K562 treated with DMSO at 1 percent for 24 hours (cell line): ENCODE results near the gene INTU. TPM values are rescaled to one million over a fixed set of nuclear protein-coding genes. Genes with fewer than 3 reads are reported as not detected.

Experiments
- total RNA-seq: library from RNA; unstranded; fragments of 300-600 nt; gene quantifications from 2 replicates; pipeline ENCODE4 v1.2.3, GENCODE V29; 2022; ENCODE audit warnings: low read depth; ENCODE audit not compliant: insufficient read depth

INTU gene
- total RNA-seq: 0.87 and 1.1 TPM in 2 replicates

DNA sequence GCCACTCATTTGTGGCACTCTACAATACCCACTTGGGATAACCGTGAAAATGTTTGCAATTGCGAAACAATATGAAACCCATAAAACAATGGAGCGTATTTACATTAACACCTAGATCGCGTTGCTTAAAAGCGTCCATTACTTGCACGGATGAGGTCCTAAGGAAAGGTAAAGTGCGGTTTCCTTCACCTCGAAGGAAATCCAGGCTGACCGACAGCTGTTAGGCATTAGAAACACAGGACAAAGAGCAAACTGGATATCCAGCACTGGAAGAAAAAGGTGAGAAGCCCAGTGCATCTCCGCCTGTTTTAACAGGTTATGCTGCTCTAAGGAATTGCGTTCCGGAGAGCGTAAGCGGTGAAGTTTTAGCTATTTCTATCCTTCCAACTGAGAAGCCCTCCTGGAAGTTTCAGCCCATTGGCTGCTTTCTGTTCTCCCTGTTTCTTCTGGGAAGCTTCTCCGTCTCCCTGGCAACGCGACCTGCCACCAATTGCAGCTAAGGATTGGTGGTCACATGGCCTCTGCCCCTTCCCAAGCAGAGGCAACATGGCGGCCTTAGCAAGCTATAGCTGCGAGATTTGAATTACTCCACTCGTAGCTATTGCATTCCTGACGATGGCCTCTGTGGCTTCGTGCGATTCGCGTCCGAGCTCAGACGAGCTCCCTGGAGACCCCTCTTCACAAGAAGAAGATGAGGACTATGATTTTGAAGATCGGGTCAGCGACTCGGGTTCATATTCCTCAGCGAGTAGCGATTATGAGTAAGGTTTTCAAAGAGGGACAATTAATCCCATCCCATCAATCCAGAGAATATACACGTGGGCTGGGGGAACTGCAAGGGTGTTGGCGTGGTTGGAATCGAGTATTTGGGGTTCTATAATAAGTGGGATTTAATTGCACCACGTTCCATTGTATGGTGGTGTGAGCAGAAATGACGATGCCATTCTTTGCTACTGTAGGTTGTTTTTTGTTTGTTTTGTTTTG lies at the start of gene INTU:
Gene INTU, plus strand, starts transcription at position 538 of the 984 bp plus-strand sequence. Its CDS starts 78 bp downstream, at position 616.

GRCh38 chr4:127730142-127730913 lies 97.6 kb downstream of the INTU start, which contains the start of gene SLC25A31:
SLC25A31 (plus strand) TSS chr4:127730400; CDS start chr4:127730546, 146 bp downstream.

Other genes starting within 250 kb of the INTU start
- gene SLC25A31, start 97.4 kb downstream of the INTU start, total RNA-seq: not detected in 2 replicates
- gene HSPA4L, start 149.4 kb downstream of the INTU start, total RNA-seq: 9.3 and 10.2 TPM in 2 replicates
- 21.7 and 23.0 TPM in 2 replicates for gene PLK4, start 247.9 kb downstream of the INTU start, total RNA-seq